ENCODE data around the gene TCF15. TPM values are rescaled to one million over a fixed set of nuclear protein-coding genes. Genes with fewer than 3 reads are reported as not detected.

The TCF15 gene
- total RNA-seq, 1 donor from 2014 or later = not detected

- intact Hi-C loops (cut with micrococcal nuclease) = loop anchor here (10.0 kb wide), 1 partner anchor 168 kb away; no protein-coding TSS in a partner anchor
Measured at GRCh38 chr20:642398-643174, 32.5 kb upstream of the TCF15 start.

GRCh38 chr20:642013-642397 lies 31.9 kb upstream of the TCF15 start:
- intact Hi-C loops (cut with micrococcal nuclease) = loop anchor here (10.0 kb wide), 1 partner anchor 167 kb away; no protein-coding TSS in a partner anchor

- intact Hi-C loops (cut with micrococcal nuclease) = loop anchor here (10.0 kb wide), 1 partner anchor 167 kb away; no protein-coding TSS in a partner anchor
Measured at GRCh38 chr20:641516-641875, 31.4 kb upstream of the TCF15 start.

- intact Hi-C loops (cut with micrococcal nuclease) = loop anchor here (10.0 kb wide), 1 partner anchor 166 kb away; no protein-coding TSS in a partner anchor
Measured at GRCh38 chr20:640674-641515, 30.8 kb upstream of the TCF15 start.

- intact Hi-C loops (cut with micrococcal nuclease) = no loop called here
Measured at GRCh38 chr20:638579-638978, 28.5 kb upstream of the TCF15 start.

GRCh38 chr20:637559-637958 lies 27.4 kb upstream of the TCF15 start:
- intact Hi-C loops (cut with micrococcal nuclease) = no loop called here

- intact Hi-C loops (cut with micrococcal nuclease) = no loop called here
Measured at GRCh38 chr20:635893-636338, 25.8 kb upstream of the TCF15 start.

- intact Hi-C loops (cut with micrococcal nuclease) = no loop called here
Measured at GRCh38 chr20:635028-635892, 25.2 kb upstream of the TCF15 start.

GRCh38 chr20:634148-634925 lies 24.2 kb upstream of the TCF15 start:
- intact Hi-C loops (cut with micrococcal nuclease) = no loop called here

GRCh38 chr20:631101-631500 lies 21.0 kb upstream of the TCF15 start:
- intact Hi-C loops (cut with micrococcal nuclease) = no loop called here

- intact Hi-C loops (cut with micrococcal nuclease) = no loop called here
Measured at GRCh38 chr20:626579-626978, 16.5 kb upstream of the TCF15 start.

GRCh38 chr20:625360-625932 lies 15.3 kb upstream of the TCF15 start:
- intact Hi-C loops (cut with micrococcal nuclease) = no loop called here

- intact Hi-C loops (cut with micrococcal nuclease) = no loop called here
Measured at GRCh38 chr20:623704-624103, 13.6 kb upstream of the TCF15 start.

- intact Hi-C loops (cut with micrococcal nuclease) = no loop called here
Measured at GRCh38 chr20:623021-623420, 12.9 kb upstream of the TCF15 start.

GRCh38 chr20:622161-622560 lies 12.1 kb upstream of the TCF15 start:
- intact Hi-C loops (cut with micrococcal nuclease) = no loop called here

GRCh38 chr20:621125-621756 lies 11.1 kb upstream of the TCF15 start:
- intact Hi-C loops (cut with micrococcal nuclease) = no loop called here

GRCh38 chr20:620246-620645 lies 10.1 kb upstream of the TCF15 start:
- intact Hi-C loops (cut with micrococcal nuclease) = no loop called here

GRCh38 chr20:618980-619379 lies 8.9 kb upstream of the TCF15 start:
- intact Hi-C loops (cut with micrococcal nuclease) = no loop called here

GRCh38 chr20:617934-618690 lies 8.0 kb upstream of the TCF15 start:
- intact Hi-C loops (cut with micrococcal nuclease) = no loop called here

Measured in T-helper 1 cell treated with Interleukin-12 subunit alpha and Interleukin-12 subunit beta and Interleukin-4 antibody, amounts not matched to agents 30 ng/mL and 1 ng/mL, for 36 hours (primary cell).